Lower lobe of right lung (tissue), 2 donors: ENCODE data around the gene URM1. TPM values are rescaled to one million over a fixed set of nuclear protein-coding genes. Genes with fewer than 3 reads are reported as not detected.

ENCODE experiments used
- ATAC-seq, 2 donors: fragments of 200-7000 bp; cut with Tn5 transposase; one replicate each; pipeline ENCODE4 v1.9.1; 2020 to 2022; ENCODE audit warnings: mild to moderate bottlenecking in 2 of 2, moderate library complexity in 2 of 2
- DNase-seq: peaks from one replicate; pipeline ENCODE4 v3.0.0-alpha.2; 2020
- H3K27ac ChIP-seq: fragments of 200-600 bp; one replicate; pipeline ENCODE4 v1.8.0; 2022
- H3K27me3 ChIP-seq: fragments of 200-600 bp; one replicate; pipeline ENCODE4 v1.8.0; 2022; ENCODE audit warnings: low read depth
- H3K36me3 ChIP-seq: fragments of 200-600 bp; one replicate; pipeline ENCODE4 v1.8.0; 2022; ENCODE audit warnings: mild to moderate bottlenecking
- H3K4me1 ChIP-seq: fragments of 200-600 bp; one replicate; pipeline ENCODE4 v1.8.0; 2022
- H3K4me3 ChIP-seq: fragments of 200-600 bp; one replicate; pipeline ENCODE4 v1.8.0; 2022; ENCODE audit warnings: mild to moderate bottlenecking
- H3K9me3 ChIP-seq: fragments of 200-600 bp; one replicate; pipeline ENCODE4 v1.8.0; 2022
- intact Hi-C: fragments of 100-400 bp; cut with DNase I; formaldehyde crosslinking; loops from one replicate; pipeline ENCODE4 v1.11.0; 2022
- total RNA-seq: library from RNA; stranded (reverse); fragmentation: NEBNext Ultra II Directional; extraction: Animal tissue kit (Norgen Biotek cat#: 25700); gene quantifications from one replicate; pipeline ENCODE4 v1.2.1, GENCODE V29; 2021
- TF ChIP-seq, protein P1 (sequence below): fragments of 200-600 bp; IDR thresholded peaks from one replicate; pipeline ENCODE4 v1.8.0; 2022; ENCODE audit warnings: antibody characterized with exemption, mild to moderate bottlenecking
- donor health status: DM: no; HTN: yes; CAD: no; lungs with severe emphysema.

URM1 gene
- total RNA-seq, 1 donor from 2014 or later = 49.0 TPM

GRCh38 chr9:128358861-128359260 lies 12.3 kb upstream of the URM1 start:
- intact Hi-C loops = no loop called here
- Histone ChIP-seq H3K4me3 (no peak overlapping the region), H3K27ac (no peak overlapping the region), H3K9me3 (no peaks in the 10 kb centered on the region), H3K27me3 (no peaks in the 10 kb centered on the region), H3K36me3 (peaks cover 32% of the 10 kb centered on the region), H3K4me1 (peaks cover 13% of the 10 kb centered on the region)
- DNase-seq = no peak
- TF ChIP-seq, protein P1, sequence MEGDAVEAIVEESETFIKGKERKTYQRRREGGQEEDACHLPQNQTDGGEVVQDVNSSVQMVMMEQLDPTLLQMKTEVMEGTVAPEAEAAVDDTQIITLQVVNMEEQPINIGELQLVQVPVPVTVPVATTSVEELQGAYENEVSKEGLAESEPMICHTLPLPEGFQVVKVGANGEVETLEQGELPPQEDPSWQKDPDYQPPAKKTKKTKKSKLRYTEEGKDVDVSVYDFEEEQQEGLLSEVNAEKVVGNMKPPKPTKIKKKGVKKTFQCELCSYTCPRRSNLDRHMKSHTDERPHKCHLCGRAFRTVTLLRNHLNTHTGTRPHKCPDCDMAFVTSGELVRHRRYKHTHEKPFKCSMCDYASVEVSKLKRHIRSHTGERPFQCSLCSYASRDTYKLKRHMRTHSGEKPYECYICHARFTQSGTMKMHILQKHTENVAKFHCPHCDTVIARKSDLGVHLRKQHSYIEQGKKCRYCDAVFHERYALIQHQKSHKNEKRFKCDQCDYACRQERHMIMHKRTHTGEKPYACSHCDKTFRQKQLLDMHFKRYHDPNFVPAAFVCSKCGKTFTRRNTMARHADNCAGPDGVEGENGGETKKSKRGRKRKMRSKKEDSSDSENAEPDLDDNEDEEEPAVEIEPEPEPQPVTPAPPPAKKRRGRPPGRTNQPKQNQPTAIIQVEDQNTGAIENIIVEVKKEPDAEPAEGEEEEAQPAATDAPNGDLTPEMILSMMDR = no peak
- ATAC-seq = no peak

DNA sequence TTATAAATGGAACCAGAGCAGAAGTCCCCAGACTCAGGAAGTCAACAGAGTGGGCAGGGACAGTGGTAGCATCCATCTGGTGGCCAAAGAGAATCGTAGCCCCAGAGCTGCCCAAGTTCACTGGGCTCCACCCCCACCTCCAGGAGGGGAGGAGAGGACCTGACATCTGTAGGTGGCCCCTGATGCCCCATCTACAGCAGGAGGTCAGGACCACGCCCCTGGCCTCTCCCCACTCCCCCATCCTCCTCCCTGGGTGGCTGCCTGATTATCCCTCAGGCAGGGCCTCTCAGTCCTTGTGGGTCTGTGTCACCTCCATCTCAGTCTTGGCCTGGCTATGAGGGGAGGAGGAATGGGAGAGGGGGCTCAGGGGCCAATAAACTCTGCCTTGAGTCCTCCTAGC lies 10.3 kb upstream of the URM1 start:
- H3K4me1 ChIP-seq = peaks cover 22% of the 10 kb centered on the region
- TF ChIP-seq, protein P1 = no peak
- H3K27me3 ChIP-seq = no peaks in the 10 kb centered on the region
- H3K4me3 ChIP-seq = no peak overlapping the region
- intact Hi-C loops = no loop called here
- H3K36me3 ChIP-seq = peaks cover 14% of the 10 kb centered on the region
- H3K9me3 ChIP-seq = no peaks in the 10 kb centered on the region
- peak overlapping the region; percentile 69 for H3K27ac ChIP-seq
- no peak for ATAC-seq
- no peak for DNase-seq

DNA sequence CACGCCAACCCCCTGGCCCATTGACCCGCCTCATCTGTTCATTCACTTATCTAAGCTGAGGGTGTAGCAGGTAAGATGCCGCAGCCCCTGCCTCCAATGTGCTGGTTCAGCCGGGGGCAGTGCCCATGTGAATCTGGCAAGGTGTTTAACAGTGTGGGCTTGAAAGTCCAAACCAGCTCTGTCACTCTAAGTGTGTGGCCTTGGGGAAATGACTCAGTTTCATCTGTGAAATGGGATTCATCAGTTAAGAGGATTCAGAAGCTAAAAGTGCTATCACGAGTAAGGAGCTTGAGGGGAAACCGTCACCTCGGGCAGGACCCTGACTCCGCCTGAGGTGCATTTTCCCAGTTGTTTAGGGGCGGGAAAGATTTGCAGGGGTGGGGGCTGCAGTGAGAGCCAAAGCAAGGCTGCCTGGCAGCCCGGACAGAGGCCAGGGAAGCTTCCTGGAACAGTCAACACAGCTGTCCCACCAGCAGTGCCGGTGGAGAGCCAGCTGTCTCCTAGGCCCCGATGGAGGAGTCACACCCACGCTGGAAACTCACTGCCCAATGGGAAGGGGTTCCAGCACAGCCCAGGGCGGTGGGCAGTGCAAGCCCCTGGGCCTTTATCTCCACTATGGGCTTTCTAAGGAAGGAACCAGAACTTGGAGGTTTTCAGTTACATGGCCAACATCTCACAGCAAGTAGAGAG lies 9.7 kb upstream of the URM1 start:
- DNase-seq (no peak), ATAC-seq (peak in 1 of 2 donors; percentile 18)
- intact Hi-C loops = no loop called here
- peaks cover 22% of the 10 kb centered on the region for H3K4me1 ChIP-seq
- H3K9me3 ChIP-seq = no peaks in the 10 kb centered on the region
- TF ChIP-seq, protein P1 = no peak
- no peaks in the 10 kb centered on the region for H3K27me3 ChIP-seq
- H3K4me3 ChIP-seq = peak overlapping the region; percentile 55
- H3K36me3 ChIP-seq = peaks cover 7% of the 10 kb centered on the region
- peak overlapping the region; percentile 69 for H3K27ac ChIP-seq

- intact Hi-C loops = no loop called here
- ATAC-seq (peak; percentile 95 to 96), DNase-seq (peak; percentile 85)
- Histone ChIP-seq H3K27me3 (no peaks in the 10 kb centered on the region), H3K27ac (peak overlapping the region; percentile 69), H3K9me3 (no peaks in the 10 kb centered on the region), H3K36me3 (peaks cover 7% of the 10 kb centered on the region), H3K4me1 (peaks cover 22% of the 10 kb centered on the region), H3K4me3 (peak overlapping the region; percentile 55)
- TF ChIP-seq, protein P1 = peak; percentile 91
Measured at GRCh38 chr9:128361986-128362646, 9.1 kb upstream of the URM1 start.

DNA sequence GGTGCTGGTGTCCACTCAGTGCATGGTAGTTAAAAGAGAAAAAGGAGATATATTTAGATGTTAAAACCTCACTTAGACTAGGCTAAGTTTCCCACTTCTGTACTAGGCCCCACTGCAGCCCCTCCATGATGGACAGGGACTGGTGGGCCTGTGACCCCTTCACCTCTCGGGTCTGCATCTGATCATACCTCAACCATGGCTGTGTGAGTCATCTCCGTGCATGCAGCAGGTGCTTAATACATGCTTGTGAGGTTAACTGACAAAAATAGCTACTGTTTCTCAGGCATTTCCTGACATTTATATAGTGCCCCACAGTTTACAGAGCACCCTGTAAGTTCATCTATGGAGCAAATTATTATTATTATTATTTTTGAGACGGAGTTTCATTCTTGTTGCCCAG lies 8.4 kb upstream of the URM1 start:
- intact Hi-C loops = no loop called here
- peaks cover 2% of the 10 kb centered on the region for H3K36me3 ChIP-seq
- peak overlapping the region; percentile 69 for H3K27ac ChIP-seq
- DNase-seq = no peak
- H3K27me3 ChIP-seq = no peaks in the 10 kb centered on the region
- no peak for ATAC-seq
- no peak overlapping the region for H3K4me3 ChIP-seq
- no peaks in the 10 kb centered on the region for H3K9me3 ChIP-seq
- TF ChIP-seq, protein P1 = no peak
- peaks cover 22% of the 10 kb centered on the region for H3K4me1 ChIP-seq
